Brain pericyte (primary cell): ENCODE results near the gene RASSF8.

Source experiments
- DNase-seq: peaks from one replicate; pipeline ENCODE4 v3.0.0-alpha.2; 2012; ENCODE audit warnings: low read depth, low spot score

RASSF8 gene

DNA sequence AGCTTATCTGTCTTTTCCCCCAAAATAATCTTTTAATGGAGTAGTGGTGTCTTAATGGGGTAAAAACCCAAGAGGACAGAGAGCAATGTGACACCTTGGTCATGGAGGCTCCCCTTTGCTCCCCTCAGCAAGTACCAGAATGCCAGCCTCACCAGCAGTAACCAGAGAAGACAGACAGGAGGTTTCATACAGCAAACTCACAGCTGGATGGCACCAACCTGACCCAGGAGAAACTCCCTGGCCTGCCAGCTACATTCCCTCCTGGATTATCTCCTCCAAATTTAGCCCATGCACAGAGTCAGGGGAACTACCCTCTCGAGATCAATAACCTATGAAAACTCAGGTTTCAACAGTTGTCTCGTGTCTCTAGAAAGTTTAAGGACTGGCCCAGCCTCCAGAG lies 150.4 kb downstream of the RASSF8 start:
- no peak for DNase-seq

DNA sequence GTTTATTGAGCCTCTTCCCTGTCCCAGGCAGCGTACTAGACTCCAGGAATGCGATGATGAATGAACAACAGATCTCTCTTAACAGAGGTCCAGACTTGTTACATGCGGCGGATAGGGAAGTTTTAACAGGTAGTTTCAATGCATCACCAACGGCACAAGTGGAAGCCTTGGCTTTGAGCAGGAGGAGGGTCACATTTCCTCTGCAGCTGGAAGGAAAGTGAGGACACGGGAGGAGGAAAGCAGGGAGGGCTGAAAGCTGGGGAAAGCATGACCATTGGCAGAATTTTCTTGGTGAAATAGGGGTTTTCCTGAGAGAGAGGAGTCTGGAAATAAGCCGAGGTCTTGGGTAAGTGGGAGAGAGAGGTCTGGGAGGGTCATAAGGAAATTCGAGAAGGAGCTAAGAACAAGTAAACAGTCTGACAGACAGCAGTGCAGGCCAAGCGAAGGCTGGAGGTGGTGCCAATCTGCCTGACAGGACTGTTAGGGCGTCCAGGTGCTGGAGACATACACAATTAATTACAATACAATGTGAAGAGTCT lies 150.9 kb downstream of the RASSF8 start:
- DNase-seq = no peak

- DNase-seq = no peak
Measured at GRCh38 chr12:26112232-26112631, 153.8 kb downstream of the RASSF8 start.

DNA sequence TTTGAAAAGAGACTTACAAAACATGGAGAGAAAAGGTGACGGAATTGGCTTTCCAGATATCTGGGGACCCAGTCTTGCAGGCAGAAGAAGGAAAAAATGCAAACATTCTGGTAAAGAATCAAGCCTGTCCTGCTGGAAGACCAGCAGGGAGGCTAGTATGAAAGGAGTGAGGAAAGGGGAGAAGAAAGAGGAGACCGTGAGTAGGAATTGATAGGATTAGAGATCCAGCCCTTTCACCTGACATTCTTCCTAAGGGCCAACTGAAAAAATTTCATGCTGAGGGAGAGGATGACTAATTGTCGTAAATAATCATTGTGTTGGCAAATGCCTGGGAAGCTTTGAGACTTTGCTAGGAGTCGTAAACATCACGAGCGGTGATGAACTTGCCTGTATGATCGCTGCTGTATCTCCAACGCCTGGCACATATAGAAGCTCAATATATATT lies 154.2 kb downstream of the RASSF8 start:
- no peak for DNase-seq

GRCh38 chr12:26113181-26113654 lies 154.7 kb downstream of the RASSF8 start:
- DNase-seq = no peak

DNA sequence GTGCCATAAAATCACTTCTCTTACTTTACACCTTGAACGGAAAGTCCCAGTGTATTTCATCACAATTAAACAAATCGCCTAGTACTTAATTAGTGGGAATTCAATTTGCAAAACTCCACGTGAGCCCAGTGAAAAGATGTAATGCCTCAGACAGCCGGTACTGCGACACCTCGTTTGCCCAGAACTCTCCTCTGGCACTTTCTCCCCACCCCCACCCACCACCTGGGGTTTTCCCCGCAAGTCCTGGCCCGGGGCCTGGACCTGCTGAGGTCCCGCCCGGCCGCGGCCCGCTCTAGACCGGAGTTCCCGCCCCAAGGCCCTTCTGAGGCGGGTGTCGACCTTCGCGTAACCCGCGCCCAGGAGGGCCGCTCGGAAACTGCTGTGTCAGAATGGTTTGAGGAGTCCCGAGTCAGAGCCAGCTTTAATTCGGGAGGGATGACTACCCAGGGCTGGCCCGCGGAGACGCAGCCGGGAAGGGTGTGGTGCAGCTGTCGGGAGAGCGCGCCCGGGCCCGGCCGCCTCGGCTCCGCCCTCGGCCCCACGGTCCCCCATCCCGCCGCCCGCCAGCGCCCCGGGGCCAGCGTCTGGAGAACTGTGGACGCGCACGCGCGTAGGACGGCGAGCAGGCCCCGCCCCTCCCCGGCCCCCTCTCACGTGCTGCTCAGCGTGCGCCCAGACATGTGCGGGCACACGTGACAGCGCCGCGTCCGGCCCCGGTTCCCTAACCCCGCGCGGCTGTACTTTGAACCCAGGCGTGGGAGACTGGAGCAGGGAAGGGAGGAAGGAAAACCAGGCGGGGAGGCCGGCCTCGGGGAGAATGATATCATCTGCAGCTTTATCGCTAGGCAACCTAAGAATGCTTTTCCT lies 155.6 kb downstream of the RASSF8 start:
- DNase-seq = peak; percentile 75

DNA sequence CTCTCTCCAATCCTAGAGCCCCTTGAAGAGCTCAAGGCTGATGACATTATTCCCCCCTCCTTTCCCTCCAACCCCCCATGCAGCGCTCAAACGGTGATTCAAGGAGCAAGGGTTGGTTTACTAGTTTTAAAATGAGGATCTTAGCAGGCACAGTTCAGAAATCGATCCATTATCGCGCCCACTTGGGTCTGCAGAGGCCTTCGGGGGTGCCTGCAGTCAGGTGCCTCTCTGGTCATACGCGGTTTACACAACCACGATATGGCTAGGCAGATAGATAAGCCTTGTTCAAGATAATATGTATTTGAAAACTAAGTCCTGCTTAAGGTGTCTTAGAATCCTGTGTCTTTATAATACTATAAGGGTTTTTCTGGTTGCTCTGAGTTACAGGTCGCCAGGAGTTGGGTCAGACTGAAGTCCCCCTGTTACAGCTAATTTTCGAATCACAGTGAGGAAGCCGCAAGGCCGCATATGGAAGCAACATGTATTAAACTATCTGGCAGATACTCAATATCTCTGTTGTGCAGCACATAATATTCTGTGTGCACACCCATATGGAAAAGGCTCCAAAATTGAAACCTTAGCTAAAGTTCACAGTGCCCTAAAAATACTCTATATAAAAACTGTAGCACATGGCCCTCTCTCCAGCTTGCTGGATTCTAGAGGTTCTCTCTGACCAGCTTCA lies 156.4 kb downstream of the RASSF8 start:
- no peak for DNase-seq

DNA sequence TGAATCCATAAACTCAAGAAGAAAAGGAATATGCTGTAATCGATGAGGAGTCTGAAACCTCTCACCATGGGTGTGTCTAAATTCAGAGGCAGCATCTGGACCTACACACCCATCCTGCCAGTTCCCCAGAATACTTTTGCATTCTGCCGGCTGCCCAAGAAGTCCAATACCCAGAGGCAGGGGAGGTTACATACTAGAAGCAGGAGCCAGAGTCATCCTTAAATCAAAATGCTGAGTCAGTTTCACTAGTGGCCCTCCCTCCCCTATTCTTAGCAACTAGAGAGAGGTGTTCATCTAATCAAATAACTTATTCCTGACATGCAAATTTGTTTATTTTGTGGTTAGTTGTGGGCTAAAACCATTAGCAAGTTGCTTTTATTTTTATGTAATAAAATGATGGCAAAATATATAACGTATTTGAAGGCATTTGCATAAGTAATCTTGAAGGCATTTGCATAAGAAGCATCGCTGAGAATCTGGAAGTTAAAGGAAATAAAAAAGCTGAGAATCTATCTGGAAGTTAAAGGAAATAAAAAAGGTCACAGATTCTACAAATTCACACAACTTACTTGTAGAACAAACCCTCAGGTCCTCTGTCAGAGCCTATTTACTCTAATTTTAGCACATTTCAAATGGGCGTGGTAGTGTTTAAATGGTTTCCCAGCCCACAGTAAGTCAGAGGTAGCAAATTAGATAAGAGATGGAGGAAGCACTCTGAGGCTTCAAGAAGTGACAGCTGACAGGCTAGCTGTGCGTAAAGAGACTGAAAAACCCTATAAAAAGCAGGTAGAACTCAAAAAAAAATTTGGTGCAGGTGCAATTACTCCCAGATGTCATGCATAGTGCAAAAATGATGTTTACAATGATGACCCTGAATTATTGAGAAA lies 158.6 kb downstream of the RASSF8 start:
- no peak for DNase-seq

DNA sequence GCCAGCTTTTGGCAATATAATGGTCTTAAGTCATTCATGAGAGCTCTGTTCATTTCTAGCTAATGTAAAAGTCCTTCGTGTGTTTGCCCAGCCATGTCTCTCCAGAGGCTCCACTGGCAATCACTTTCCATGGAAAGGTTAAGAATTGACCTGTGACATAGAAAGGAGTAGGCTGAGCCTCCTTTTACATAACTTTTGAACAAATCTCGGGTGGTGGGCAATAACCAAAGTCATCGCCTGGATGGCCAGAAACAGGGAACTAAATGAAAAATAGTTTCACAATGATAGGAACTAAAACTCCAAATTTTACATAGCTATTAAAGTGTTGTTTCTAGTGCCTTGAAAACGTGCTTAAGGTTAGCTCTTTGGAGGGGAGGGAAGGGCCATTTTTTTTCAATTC lies 159.8 kb downstream of the RASSF8 start:
- no peak for DNase-seq

GRCh38 chr12:26119391-26119989 lies 161.0 kb downstream of the RASSF8 start:
- DNase-seq = no peak

GRCh38 chr12:26120561-26121274 lies 162.2 kb downstream of the RASSF8 start:
- DNase-seq = no peak

- no peak for DNase-seq
Measured at GRCh38 chr12:26121323-26122060, 163.0 kb downstream of the RASSF8 start.

- no peak for DNase-seq
Measured at GRCh38 chr12:26122061-26122680, 163.7 kb downstream of the RASSF8 start.

- no peak for DNase-seq
Measured at GRCh38 chr12:26122681-26123481, 164.4 kb downstream of the RASSF8 start.

DNA sequence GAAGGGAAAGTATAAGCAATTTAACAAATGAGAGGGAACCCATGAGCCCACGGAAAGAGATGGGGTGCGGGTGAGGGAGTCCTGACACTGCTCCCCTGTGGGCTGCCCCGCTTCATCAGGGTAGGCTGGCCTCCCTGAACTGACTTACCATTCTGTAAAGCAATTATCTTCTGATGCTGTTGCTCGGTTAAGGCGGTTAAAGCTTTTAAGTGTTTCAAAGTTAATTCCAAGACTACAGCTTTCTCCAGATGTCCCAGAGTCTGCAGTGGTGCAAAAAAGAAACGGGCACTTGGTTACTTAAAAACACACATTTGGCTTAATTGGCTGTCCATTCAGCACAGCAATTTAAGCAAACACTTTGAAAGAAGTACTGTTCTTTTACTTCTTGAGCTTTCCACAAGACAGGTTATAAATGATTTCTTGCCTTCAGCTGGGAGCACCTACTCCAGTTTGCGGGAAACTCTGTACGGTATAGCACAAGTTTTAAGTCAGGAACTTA lies 165.0 kb downstream of the RASSF8 start:
- no peak for DNase-seq

- DNase-seq = no peak
Measured at GRCh38 chr12:26124446-26125399, 166.2 kb downstream of the RASSF8 start, which contains the start of gene BHLHE41. Gene BHLHE41, minus strand, starts transcription at chr12:26125037. Its CDS starts 258 bp downstream, at chr12:26124779.
